ENCODE measurements around the gene NFU1.

- TF ChIP-seq CTCF (IDR thresholded peaks at IDR 0.05) (no peak), POLR2AphosphoS5 (IDR thresholded peaks at IDR 0.05) (no peak), EP300 (IDR thresholded peaks at IDR 0.05) (no peak)
Observed at GRCh38 chr2:69461404-69461803, 24.2 kb upstream of the NFU1 start.
